ENCODE results near the gene CYP1A1. TPM values are rescaled to one million over a fixed set of nuclear protein-coding genes. Genes with fewer than 3 reads are reported as not detected.
A peak's percentile ranks its signal among the peaks of the same experiment; 100 is the strongest.

CYP1A1 gene
- total and polyA plus RNA-seq, 2 of the 13 experiments (the other 11 are each of a cell fraction or from before 2014, with no cell fraction given) = 7.9 to 8.0 TPM

DNA sequence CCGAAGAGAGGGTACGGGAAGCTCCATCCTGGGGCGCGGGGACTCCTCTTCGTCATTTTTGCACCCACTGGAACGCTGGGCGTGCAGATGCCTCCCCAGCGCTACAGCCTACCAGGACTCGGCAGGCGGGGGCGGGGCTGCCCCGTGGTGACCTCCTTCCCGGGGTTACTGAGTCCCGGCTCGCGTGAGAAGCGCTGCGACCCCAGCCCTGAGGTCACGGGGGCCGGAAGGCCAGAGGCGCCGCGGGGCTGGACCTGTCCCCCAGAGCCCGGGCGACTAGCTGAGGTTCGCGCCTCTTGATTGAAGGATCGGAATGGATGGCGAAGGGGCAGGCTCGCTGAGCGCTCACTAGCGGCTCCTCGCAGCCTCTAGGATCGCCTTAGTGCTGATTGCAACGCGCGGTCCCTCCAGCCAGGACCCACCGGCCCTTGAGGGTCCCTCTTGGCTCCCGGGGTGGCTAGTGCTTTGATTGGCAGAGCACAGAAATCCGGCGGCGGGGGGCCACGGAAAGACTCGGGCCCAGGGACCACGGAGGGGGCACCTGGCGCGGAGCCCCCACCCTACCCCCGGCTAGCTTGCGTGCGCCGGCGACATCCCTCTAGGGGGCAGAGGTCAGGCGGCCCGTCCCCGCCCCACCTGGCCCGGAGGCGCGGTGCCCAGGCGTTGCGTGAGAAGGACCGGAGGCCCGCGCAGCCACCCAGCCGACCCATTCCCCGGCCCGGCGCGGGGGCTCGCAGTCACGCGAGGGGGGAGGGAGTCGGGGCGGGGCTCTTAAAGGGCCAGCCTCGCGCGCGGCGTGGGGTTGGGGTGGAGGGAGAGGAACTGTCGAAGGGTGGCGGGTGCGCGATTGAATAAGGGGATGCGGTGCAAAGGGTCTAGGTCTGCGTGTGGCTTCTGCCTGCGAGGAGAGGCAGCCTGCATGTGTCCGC lies 781 bp upstream of the CYP1A1 start (continued):
- TF ChIP-seq, protein P1, sequence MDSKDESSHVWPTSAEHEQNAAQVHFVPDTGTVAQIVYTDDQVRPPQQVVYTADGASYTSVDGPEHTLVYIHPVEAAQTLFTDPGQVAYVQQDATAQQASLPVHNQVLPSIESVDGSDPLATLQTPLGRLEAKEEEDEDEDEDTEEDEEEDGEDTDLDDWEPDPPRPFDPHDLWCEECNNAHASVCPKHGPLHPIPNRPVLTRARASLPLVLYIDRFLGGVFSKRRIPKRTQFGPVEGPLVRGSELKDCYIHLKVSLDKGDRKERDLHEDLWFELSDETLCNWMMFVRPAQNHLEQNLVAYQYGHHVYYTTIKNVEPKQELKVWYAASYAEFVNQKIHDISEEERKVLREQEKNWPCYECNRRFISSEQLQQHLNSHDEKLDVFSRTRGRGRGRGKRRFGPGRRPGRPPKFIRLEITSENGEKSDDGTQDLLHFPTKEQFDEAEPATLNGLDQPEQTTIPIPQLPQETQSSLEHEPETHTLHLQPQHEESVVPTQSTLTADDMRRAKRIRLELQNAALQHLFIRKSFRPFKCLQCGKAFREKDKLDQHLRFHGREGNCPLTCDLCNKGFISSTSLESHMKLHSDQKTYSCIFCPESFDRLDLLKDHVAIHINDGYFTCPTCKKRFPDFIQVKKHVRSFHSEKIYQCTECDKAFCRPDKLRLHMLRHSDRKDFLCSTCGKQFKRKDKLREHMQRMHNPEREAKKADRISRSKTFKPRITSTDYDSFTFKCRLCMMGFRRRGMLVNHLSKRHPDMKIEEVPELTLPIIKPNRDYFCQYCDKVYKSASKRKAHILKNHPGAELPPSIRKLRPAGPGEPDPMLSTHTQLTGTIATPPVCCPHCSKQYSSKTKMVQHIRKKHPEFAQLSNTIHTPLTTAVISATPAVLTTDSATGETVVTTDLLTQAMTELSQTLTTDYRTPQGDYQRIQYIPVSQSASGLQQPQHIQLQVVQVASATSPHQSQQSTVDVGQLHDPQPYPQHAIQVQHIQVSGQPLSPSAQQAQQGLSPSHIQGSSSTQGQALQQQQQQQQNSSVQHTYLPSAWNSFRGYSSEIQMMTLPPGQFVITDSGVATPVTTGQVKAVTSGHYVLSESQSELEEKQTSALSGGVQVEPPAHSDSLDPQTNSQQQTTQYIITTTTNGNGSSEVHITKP (CRISPR knock-in tag; IDR thresholded peaks at IDR 0.05; ENCODE audit: low read depth) = no peak
- TF ChIP-seq ZNF343 (CRISPR knock-in tag; IDR thresholded peaks at IDR 0.05) = no peak
- TF ChIP-seq HOXD1 (CRISPR knock-in tag; IDR thresholded peaks at IDR 0.05) = no peak
- no peak for TF ChIP-seq ZNF430 (CRISPR knock-in tag; IDR thresholded peaks at IDR 0.05)
- TF ChIP-seq ZSCAN22 (CRISPR knock-in tag; IDR thresholded peaks at IDR 0.05) = no peak
- TF ChIP-seq TEAD3 (CRISPR knock-in tag; optimal IDR thresholded peaks at IDR 0.05; ENCODE audit: borderline replicate concordance) = no peak
- TF ChIP-seq ZBTB38 (CRISPR knock-in tag; IDR thresholded peaks at IDR 0.05) = no peak
- no peak for TF ChIP-seq SRF (IDR thresholded peaks at IDR 0.05; ENCODE audit: low read depth, low read length)
- TF ChIP-seq NCOA5 (CRISPR knock-in tag; IDR thresholded peaks at IDR 0.05) = no peak
- TF ChIP-seq, protein P2, sequence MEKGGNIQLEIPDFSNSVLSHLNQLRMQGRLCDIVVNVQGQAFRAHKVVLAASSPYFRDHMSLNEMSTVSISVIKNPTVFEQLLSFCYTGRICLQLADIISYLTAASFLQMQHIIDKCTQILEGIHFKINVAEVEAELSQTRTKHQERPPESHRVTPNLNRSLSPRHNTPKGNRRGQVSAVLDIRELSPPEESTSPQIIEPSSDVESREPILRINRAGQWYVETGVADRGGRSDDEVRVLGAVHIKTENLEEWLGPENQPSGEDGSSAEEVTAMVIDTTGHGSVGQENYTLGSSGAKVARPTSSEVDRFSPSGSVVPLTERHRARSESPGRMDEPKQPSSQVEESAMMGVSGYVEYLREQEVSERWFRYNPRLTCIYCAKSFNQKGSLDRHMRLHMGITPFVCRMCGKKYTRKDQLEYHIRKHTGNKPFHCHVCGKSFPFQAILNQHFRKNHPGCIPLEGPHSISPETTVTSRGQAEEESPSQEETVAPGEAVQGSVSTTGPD (CRISPR knock-in tag; IDR thresholded peaks at IDR 0.05) = 0 out of 2 replicates have a peak, but pooled peaks have one; percentile 49
- TF ChIP-seq SRSF1 (optimal IDR thresholded peaks at IDR 0.05; ENCODE audit: low read depth, low read length) = peak; percentile 65
- TF ChIP-seq SP5 (CRISPR knock-in tag; IDR thresholded peaks at IDR 0.05; ENCODE audit: borderline replicate concordance, low read depth) = peak; percentile 88
- no peak for TF ChIP-seq ZBTB8A (CRISPR knock-in tag; IDR thresholded peaks at IDR 0.05; ENCODE audit: borderline replicate concordance, low read depth)
- peak; percentile 78; the same call in 1 of the 2 replicates for TF ChIP-seq KDM3A (CRISPR knock-in tag; IDR thresholded peaks at IDR 0.05; ENCODE audit: low read depth)
- TF ChIP-seq, protein P3, sequence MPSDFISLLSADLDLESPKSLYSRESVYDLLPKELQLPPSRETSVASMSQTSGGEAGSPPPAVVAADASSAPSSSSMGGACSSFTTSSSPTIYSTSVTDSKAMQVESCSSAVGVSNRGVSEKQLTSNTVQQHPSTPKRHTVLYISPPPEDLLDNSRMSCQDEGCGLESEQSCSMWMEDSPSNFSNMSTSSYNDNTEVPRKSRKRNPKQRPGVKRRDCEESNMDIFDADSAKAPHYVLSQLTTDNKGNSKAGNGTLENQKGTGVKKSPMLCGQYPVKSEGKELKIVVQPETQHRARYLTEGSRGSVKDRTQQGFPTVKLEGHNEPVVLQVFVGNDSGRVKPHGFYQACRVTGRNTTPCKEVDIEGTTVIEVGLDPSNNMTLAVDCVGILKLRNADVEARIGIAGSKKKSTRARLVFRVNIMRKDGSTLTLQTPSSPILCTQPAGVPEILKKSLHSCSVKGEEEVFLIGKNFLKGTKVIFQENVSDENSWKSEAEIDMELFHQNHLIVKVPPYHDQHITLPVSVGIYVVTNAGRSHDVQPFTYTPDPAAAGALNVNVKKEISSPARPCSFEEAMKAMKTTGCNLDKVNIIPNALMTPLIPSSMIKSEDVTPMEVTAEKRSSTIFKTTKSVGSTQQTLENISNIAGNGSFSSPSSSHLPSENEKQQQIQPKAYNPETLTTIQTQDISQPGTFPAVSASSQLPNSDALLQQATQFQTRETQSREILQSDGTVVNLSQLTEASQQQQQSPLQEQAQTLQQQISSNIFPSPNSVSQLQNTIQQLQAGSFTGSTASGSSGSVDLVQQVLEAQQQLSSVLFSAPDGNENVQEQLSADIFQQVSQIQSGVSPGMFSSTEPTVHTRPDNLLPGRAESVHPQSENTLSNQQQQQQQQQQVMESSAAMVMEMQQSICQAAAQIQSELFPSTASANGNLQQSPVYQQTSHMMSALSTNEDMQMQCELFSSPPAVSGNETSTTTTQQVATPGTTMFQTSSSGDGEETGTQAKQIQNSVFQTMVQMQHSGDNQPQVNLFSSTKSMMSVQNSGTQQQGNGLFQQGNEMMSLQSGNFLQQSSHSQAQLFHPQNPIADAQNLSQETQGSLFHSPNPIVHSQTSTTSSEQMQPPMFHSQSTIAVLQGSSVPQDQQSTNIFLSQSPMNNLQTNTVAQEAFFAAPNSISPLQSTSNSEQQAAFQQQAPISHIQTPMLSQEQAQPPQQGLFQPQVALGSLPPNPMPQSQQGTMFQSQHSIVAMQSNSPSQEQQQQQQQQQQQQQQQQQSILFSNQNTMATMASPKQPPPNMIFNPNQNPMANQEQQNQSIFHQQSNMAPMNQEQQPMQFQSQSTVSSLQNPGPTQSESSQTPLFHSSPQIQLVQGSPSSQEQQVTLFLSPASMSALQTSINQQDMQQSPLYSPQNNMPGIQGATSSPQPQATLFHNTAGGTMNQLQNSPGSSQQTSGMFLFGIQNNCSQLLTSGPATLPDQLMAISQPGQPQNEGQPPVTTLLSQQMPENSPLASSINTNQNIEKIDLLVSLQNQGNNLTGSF (CRISPR knock-in tag; IDR thresholded peaks at IDR 0.05) = no peak
- no peak for TF ChIP-seq CBX1 (IDR thresholded peaks at IDR 0.05; ENCODE audit: low read depth)
- no peak for TF ChIP-seq ZNF510 (CRISPR knock-in tag; IDR thresholded peaks at IDR 0.05; ENCODE audit: low read depth)
- TF ChIP-seq RXRB (CRISPR knock-in tag; IDR thresholded peaks at IDR 0.05; ENCODE audit: borderline replicate concordance) = peak; percentile 95
- no peak for TF ChIP-seq SP1 (IDR thresholded peaks at IDR 0.05)
- TF ChIP-seq SP1 (CRISPR knock-in tag; IDR thresholded peaks at IDR 0.05) = no peak; the same call in 1 of the 2 replicates
